22Rv1 (cell line): ENCODE results near the gene FCGR3A.
"Not testable (repeated sequence)": the region's sequence is repeated elsewhere in the genome, so short reads cannot be mapped to it uniquely, and the experiment has no call there.

ENCODE experiments used
- ZFX ChIP-seq: fragments of 450-650 bp; IDR thresholded peaks from 2 replicates; pipeline ENCODE4 v1.6.1; 2017; ENCODE audit warnings: antibody characterized with exemption, borderline replicate concordance
- TF ChIP-seq, protein P1 (sequence below): fragments of 450-650 bp; IDR thresholded peaks from 2 replicates; pipeline ENCODE4 v1.5.1; 2017; ENCODE audit warnings: mild to moderate bottlenecking

DNA sequence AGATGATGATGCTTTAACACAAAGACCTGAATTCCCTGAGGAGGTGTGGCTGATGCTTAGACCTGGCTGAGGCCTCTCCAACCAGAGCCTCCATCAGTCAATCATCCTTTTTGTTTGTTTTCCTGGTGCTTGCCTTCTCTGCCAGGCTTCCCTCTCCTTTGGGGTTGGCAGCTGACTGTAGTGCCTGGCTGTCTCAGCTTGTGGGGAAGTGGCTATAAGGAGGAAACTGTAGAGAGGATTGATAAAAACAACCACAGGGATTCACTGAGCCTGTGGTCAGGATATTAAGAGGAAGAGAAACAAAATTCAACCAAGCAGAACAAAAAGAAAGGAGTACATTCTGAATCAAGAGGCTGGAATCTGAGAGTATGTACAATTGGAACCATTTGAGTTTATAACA, 27.1 kb upstream of the FCGR3A start:
- TF ChIP-seq, protein P1, sequence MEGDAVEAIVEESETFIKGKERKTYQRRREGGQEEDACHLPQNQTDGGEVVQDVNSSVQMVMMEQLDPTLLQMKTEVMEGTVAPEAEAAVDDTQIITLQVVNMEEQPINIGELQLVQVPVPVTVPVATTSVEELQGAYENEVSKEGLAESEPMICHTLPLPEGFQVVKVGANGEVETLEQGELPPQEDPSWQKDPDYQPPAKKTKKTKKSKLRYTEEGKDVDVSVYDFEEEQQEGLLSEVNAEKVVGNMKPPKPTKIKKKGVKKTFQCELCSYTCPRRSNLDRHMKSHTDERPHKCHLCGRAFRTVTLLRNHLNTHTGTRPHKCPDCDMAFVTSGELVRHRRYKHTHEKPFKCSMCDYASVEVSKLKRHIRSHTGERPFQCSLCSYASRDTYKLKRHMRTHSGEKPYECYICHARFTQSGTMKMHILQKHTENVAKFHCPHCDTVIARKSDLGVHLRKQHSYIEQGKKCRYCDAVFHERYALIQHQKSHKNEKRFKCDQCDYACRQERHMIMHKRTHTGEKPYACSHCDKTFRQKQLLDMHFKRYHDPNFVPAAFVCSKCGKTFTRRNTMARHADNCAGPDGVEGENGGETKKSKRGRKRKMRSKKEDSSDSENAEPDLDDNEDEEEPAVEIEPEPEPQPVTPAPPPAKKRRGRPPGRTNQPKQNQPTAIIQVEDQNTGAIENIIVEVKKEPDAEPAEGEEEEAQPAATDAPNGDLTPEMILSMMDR: not testable (repeated sequence)
- TF ChIP-seq ZFX: not testable (repeated sequence)
